ENCODE data around the gene ZMYND11. TPM values are rescaled to one million over a fixed set of nuclear protein-coding genes. Genes with fewer than 3 reads are reported as not detected.
A peak's percentile ranks its signal among the peaks of the same experiment; 100 is the strongest.

ZMYND11 gene
- polyA plus RNA-seq, 3 donors, result 7.0 to 11.8 (median 8.8) TPM

- no peak overlapping the region for H3K4me2 ChIP-seq (replicated peaks; ENCODE audit: extremely low read depth, low read length, poor library complexity, severe bottlenecking)
- WGBS (ENCODE audit: insufficient coverage), result 100% methylated on average over 2 of the region's 6 CpGs
These were observed 93.1 kb downstream of the ZMYND11 start for GRCh38 chr10:228366-228765.

GRCh38 chr10:230758-231157 is 95.5 kb downstream of the ZMYND11 start:
- H4K20me1 ChIP-seq (ENCODE audit: insufficient read depth, low read length), result no peaks in the 10 kb centered on the region
- no peaks in the 10 kb centered on the region for H3K36me3 ChIP-seq (replicated peaks in 1 of 2; ENCODE audit: control insufficient read depth in 1 of 2, insufficient read depth in 2 of 2, low read length in 2 of 2)
- H3K9ac ChIP-seq (ENCODE audit: insufficient read depth, low read length, poor library complexity, severe bottlenecking), result no peak overlapping the region
- Mint-ChIP-seq H3K4me3 (no peak overlapping the region), H3K4me1 (no peaks in the 10 kb centered on the region), H3K27ac (no peak overlapping the region), H3K9me3 (no peaks in the 10 kb centered on the region), H3K27me3 (ENCODE audit: low read depth in 3 of 3) (no peaks in the 10 kb centered on the region), H3K36me3 (peaks cover 4 to 12% of the 10 kb centered on the region in 2 donors)
- H3K27ac ChIP-seq (ENCODE audit: low read depth in 1 of 2, low read length in 2 of 2), result no peak overlapping the region
- intact Hi-C loops (cut with micrococcal nuclease), result no loop called here
- peak; percentile 26 for TF ChIP-seq CTCF (IDR thresholded peaks at IDR 0.05)
- H3K79me2 ChIP-seq (ENCODE audit: insufficient read depth, low read length), result no peaks in the 10 kb centered on the region
- no peaks in the 10 kb centered on the region for H3K9me3 ChIP-seq (replicated peaks in 1 of 2; ENCODE audit: control insufficient read depth in 1 of 2, insufficient read depth in 1 of 2, low read length in 2 of 2)
- WGBS (ENCODE audit: insufficient coverage), result 100% methylated on average over 3 of the region's 9 CpGs
- H3K4me1 ChIP-seq (ENCODE audit: control insufficient read depth in 1 of 2, insufficient read depth in 2 of 2, low read length in 2 of 2), result no peaks in the 10 kb centered on the region
- DNase-seq, result no peak
- H3K4me2 ChIP-seq (replicated peaks; ENCODE audit: extremely low read depth, low read length, poor library complexity, severe bottlenecking), result no peak overlapping the region
- H3K4me3 ChIP-seq (replicated peaks in 1 of 3; ENCODE audit: low read depth in 2 of 3, low read length in 3 of 3), result no peak overlapping the region
- no peak overlapping the region for H2AFZ ChIP-seq (ENCODE audit: insufficient read depth, low read depth, low read length, poor library complexity, severe bottlenecking)
- H3K27me3 ChIP-seq (ENCODE audit: control insufficient read depth in 2 of 2, insufficient read depth in 2 of 2, low read length in 2 of 2), result no peaks in the 10 kb centered on the region

More at GRCh38 chr10:228366-228765, 93.1 kb downstream of the ZMYND11 start:
- Mint-ChIP-seq H3K27ac (no peak overlapping the region), H3K36me3 (peaks cover 1 to 10% of the 10 kb centered on the region in 2 donors), H3K4me1 (no peaks in the 10 kb centered on the region), H3K27me3 (ENCODE audit: low read depth in 3 of 3) (no peaks in the 10 kb centered on the region), H3K4me3 (no peak overlapping the region), H3K9me3 (no peaks in the 10 kb centered on the region)
- DNase-seq, result no peak
- no peaks in the 10 kb centered on the region for H3K27me3 ChIP-seq (ENCODE audit: control insufficient read depth in 2 of 2, insufficient read depth in 2 of 2, low read length in 2 of 2)
- H3K9me3 ChIP-seq (replicated peaks in 1 of 2; ENCODE audit: control insufficient read depth in 1 of 2, insufficient read depth in 1 of 2, low read length in 2 of 2), result no peaks in the 10 kb centered on the region
- no peak overlapping the region for H3K27ac ChIP-seq (ENCODE audit: low read depth in 1 of 2, low read length in 2 of 2)
- H3K79me2 ChIP-seq (ENCODE audit: insufficient read depth, low read length), result no peaks in the 10 kb centered on the region
- no peak for TF ChIP-seq CTCF (IDR thresholded peaks at IDR 0.05)
- intact Hi-C loops (cut with micrococcal nuclease), result no loop called here
- no peak overlapping the region for H3K4me3 ChIP-seq (replicated peaks in 1 of 3; ENCODE audit: low read depth in 2 of 3, low read length in 3 of 3)
- no peaks in the 10 kb centered on the region for H4K20me1 ChIP-seq (ENCODE audit: insufficient read depth, low read length)
- no peaks in the 10 kb centered on the region for H3K4me1 ChIP-seq (ENCODE audit: control insufficient read depth in 1 of 2, insufficient read depth in 2 of 2, low read length in 2 of 2)
- H3K9ac ChIP-seq (ENCODE audit: insufficient read depth, low read length, poor library complexity, severe bottlenecking), result no peak overlapping the region
- no peak overlapping the region for H2AFZ ChIP-seq (ENCODE audit: insufficient read depth, low read depth, low read length, poor library complexity, severe bottlenecking)
- no peaks in the 10 kb centered on the region for H3K36me3 ChIP-seq (replicated peaks in 1 of 2; ENCODE audit: control insufficient read depth in 1 of 2, insufficient read depth in 2 of 2, low read length in 2 of 2)
